Rectal smooth muscle tissue (tissue), 1 donor: ENCODE results near the gene MEGF11.

Experiments
- H3K27ac ChIP-seq: one replicate; pipeline ENCODE4 v1.7.0; 2013; ENCODE audit warnings: low read depth, low read length, inconsistent platforms
- H3K27me3 ChIP-seq: one replicate; pipeline ENCODE4 v1.7.0; 2013; ENCODE audit warnings: low read length; ENCODE audit not compliant: control insufficient read depth, insufficient read depth
- H3K36me3 ChIP-seq: one replicate; pipeline ENCODE4 v1.7.0; 2013; ENCODE audit warnings: low read length; ENCODE audit not compliant: control insufficient read depth, insufficient read depth
- H3K4me1 ChIP-seq: one replicate; pipeline ENCODE4 v1.7.0; 2013; ENCODE audit warnings: low read length; ENCODE audit not compliant: control insufficient read depth, insufficient read depth
- H3K4me3 ChIP-seq: one replicate; pipeline ENCODE4 v1.7.0; 2013; ENCODE audit warnings: low read length
- H3K9ac ChIP-seq: one replicate; pipeline ENCODE4 v1.7.0; 2013; ENCODE audit warnings: low read length

MEGF11 gene

DNA sequence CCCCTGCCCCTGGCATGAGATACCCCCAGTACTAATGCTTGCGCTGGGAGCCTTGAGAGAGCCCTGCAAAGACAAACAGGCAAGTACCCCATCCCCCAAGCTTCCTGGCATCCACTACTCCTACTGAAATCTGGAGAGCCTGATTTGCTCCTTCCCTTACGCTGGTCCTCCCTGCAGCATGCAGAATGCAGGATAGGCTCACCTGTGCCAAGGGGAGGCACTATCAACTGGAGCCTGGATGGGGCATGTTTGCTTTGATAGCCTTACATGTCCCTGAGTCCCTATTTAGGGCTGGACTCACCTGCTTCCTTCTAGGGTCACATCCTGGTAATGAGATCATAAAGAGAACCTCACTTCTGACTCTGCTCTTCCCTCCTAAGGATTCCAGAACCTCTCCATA, 341.3 kb downstream of the MEGF11 start:
- H3K4me1 ChIP-seq = no peaks in the 10 kb centered on the region
- peaks cover 3% of the 10 kb centered on the region for H3K36me3 ChIP-seq
- H3K27ac ChIP-seq = no peak overlapping the region
- H3K9ac ChIP-seq = no peak overlapping the region
- no peak overlapping the region for H3K4me3 ChIP-seq
- no peaks in the 10 kb centered on the region for H3K27me3 ChIP-seq

DNA sequence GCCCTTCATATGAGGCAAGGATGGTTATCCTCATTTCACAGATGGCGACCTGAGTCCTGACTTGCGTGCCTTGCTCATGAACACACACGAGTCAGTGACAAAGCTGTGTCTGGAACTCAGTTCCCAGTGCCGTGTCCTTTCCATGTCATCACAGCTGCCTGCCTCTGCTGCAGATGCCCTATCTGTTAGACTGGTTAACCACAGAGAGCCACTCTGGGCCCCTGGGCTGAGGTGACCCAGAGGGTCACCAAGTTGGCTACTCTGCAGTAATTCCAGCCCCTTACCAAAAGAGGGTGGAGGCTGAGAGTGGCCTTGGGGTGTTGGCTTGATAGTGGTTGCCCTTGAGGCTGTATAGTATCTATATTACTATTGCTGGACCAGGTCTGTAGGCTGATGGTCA, 343.2 kb downstream of the MEGF11 start:
- Histone ChIP-seq H3K9ac (no peak overlapping the region), H3K36me3 (peaks cover 3% of the 10 kb centered on the region), H3K27ac (no peak overlapping the region), H3K4me1 (no peaks in the 10 kb centered on the region), H3K27me3 (no peaks in the 10 kb centered on the region), H3K4me3 (no peak overlapping the region)

DNA sequence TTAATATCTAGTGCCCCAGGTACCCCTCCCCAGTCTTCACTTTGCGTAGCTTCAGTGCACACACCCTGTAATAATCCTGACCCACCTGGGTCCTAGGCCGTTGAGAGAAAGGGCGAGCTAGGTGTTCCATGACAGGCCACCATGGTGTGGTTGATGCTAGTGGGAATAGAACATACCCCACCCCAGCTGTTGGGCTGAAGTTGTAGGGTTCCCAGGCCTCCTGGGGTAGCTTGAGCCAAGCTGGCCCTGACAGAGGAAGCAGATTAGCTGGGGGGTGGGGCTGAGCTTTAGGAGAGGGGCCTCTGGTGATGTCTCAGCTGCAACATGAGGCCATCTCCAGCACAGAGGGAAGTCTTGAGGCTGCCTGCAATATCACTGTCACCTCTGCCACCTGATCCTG, 343.7 kb downstream of the MEGF11 start:
- Histone ChIP-seq H3K27me3 (no peaks in the 10 kb centered on the region), H3K4me1 (no peaks in the 10 kb centered on the region), H3K27ac (no peak overlapping the region), H3K9ac (no peak overlapping the region), H3K4me3 (no peak overlapping the region), H3K36me3 (peaks cover 3% of the 10 kb centered on the region)

DNA sequence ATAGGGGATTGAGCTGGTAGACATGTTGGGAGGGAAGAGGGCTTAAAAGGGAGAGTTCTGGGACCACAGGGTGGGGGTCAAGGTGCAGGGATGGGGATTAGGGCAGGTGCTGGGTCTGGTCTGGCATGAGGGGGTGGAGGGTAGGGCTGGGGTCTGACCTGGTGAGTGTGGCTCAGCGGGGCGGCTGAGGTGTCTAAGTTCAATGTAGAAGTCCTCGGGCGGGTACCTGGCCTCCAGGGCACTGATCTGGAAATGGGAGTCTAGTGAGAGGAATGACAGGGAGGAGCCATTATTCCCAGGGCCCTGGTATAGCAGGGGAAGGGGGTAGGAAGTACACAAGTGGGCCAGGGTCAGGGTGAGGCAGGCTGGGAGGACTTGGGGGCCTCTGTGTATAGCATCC, 344.7 kb downstream of the MEGF11 start:
- Histone ChIP-seq H3K4me1 (no peaks in the 10 kb centered on the region), H3K9ac (no peak overlapping the region), H3K36me3 (peaks cover 3% of the 10 kb centered on the region)

DNA sequence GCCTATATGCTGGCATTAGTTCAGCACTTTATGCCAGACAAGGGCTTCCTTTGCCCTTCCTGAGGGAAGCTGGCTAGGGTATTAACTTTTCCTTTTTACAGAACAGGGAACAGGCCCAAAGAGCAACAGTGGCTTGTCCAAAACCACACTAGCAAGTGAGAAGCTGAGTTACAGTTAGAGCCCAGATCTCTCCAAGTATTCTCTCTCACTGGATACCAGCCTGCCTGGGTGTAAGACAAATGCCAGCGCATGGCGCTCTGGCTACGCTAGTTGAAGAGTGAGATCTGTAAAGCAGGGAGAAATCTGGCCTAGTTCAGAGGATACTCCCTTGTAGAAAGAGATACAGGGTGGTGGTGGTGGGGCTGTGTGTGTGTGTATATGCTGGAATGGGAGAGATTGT, 345.9 kb downstream of the MEGF11 start:
- Histone ChIP-seq H3K36me3 (peaks cover 3% of the 10 kb centered on the region), H3K27ac (no peak overlapping the region), H3K27me3 (no peaks in the 10 kb centered on the region), H3K4me3 (no peak overlapping the region), H3K4me1 (no peaks in the 10 kb centered on the region), H3K9ac (no peak overlapping the region)

More for the DNA sequence above, 344.7 kb downstream of the MEGF11 start:
- H3K4me3 ChIP-seq = no peak overlapping the region
- no peak overlapping the region for H3K27ac ChIP-seq
- no peaks in the 10 kb centered on the region for H3K27me3 ChIP-seq

DNA sequence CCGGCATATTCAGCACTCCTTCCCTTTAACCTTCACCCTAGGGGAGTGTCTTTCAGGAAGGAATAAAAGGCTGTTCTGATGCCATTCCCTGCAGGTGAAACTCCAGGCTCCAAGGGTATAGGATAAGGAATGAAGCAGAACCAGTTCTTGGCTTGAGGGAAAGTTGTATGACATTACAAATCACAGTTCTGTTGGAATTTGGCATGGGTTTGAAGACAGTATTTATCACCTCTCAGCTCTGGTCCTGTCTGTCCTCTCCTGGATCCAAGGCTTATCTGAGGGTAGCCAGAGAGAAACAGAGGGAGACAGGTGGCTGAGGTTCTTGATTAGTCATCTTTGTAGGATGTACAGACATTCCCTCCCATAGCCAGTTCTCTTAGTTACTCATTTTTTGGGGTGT, 347.2 kb downstream of the MEGF11 start:
- H3K36me3 ChIP-seq = peaks cover 3% of the 10 kb centered on the region
- H3K4me3 ChIP-seq = no peak overlapping the region
- no peaks in the 10 kb centered on the region for H3K4me1 ChIP-seq
- no peak overlapping the region for H3K27ac ChIP-seq
- no peak overlapping the region for H3K9ac ChIP-seq
- no peaks in the 10 kb centered on the region for H3K27me3 ChIP-seq

DNA sequence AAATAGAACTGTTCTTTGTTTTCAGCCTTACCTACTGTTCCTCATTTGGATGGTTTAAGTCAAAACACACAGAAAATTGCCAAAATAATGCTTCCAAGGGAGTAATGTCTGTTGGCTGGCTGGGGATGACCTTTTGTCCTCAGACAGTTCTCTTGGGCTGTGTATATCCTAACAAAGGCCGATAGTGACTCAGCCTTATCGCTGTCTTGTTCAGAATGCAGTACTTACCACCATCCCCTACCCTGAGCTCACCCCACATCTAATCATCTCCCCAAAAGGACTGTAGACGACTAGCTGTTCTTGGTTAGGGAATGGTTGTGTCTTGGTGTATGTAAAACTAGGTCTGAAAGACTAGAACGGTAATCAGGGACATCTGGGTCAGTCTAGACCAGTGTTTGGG, 349.2 kb downstream of the MEGF11 start:
- no peaks in the 10 kb centered on the region for H3K4me1 ChIP-seq
- no peak overlapping the region for H3K4me3 ChIP-seq
- no peak overlapping the region for H3K9ac ChIP-seq
- no peak overlapping the region for H3K27ac ChIP-seq
- H3K36me3 ChIP-seq = no peaks in the 10 kb centered on the region
- H3K27me3 ChIP-seq = no peaks in the 10 kb centered on the region

DNA sequence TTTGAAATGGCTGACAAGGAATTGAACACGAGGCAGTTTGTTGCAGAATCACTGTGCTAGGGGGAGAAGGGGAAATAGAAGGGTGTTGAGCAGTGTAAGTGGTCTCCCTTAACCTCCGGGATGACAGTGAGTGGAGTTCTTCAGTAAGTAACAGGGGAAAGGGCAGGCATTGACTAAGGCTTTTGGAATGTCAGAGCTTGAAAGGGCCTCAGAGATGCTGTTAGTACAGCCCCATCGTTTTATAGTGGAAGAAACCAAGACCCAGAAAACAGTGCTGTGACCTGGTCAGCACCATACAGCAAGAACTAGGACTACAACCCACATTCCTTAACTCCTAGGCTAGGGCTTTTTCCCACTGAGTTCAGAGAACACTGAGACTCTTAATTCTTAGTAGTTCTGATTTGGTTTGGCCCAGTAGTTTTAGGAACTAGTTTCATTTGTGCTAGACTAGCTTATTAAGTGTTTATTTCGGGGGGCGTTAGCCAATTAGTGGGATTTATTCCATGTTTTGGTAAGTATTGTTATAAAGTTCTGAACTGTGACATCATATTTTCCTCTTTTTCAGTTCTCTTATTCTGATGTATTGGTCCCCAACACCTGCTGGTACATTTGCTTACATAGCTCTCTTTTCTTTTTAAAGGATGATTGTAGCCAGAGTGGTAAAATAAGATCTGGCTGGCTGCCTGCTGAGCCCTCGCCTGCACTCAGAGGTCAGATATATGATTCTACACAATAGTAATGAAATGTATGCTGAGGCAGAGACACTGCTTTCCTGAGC, 350.1 kb downstream of the MEGF11 start:
- no peak overlapping the region for H3K9ac ChIP-seq
- no peaks in the 10 kb centered on the region for H3K4me1 ChIP-seq
- no peaks in the 10 kb centered on the region for H3K36me3 ChIP-seq
- no peak overlapping the region for H3K27ac ChIP-seq
- H3K27me3 ChIP-seq = no peaks in the 10 kb centered on the region
- no peak overlapping the region for H3K4me3 ChIP-seq

DNA sequence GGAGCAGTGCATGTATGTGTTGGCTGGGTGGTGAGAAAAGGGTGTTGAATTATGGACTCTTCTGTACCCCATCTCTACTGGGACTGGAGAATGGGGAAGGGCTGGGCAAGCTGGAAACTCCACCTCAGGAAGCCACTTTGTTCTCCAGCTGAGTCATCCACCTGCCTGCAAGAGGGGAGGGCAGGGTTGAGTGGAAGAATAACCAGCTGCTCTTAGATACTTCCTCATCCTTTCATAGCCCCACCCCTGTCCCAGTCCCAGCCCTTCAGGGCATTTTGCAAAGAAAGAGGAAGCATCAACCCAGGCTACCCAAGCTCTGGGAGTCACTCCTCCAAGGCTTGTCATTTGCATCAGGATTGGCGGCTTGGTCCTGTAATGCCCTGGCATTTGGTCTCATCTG, 351.2 kb downstream of the MEGF11 start:
- Histone ChIP-seq H3K27ac (no peak overlapping the region), H3K4me1 (no peaks in the 10 kb centered on the region), H3K9ac (no peak overlapping the region), H3K27me3 (no peaks in the 10 kb centered on the region), H3K36me3 (no peaks in the 10 kb centered on the region), H3K4me3 (no peak overlapping the region)

DNA sequence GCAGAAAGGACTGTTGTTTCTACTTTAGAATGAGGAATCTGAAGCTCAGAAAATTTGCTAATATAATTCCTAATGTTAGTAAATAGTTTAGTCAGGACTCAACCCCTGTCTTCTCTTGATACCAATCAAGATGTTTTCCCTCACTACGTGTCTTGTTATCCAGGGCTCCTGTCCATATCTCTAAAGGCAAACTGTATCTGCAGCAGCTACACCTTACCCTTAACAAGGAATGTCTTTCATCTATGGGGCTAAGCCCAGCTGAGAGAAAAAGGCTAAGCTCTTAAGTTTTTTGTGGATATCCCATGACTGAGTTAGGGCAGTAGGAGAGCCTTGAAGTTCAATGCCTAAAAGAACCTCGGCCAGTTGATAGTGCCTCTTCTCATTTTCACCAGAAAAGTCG, 351.7 kb downstream of the MEGF11 start:
- no peak overlapping the region for H3K9ac ChIP-seq
- H3K27me3 ChIP-seq = no peaks in the 10 kb centered on the region
- no peaks in the 10 kb centered on the region for H3K36me3 ChIP-seq
- no peaks in the 10 kb centered on the region for H3K4me1 ChIP-seq
- no peak overlapping the region for H3K4me3 ChIP-seq
- no peak overlapping the region for H3K27ac ChIP-seq

DNA sequence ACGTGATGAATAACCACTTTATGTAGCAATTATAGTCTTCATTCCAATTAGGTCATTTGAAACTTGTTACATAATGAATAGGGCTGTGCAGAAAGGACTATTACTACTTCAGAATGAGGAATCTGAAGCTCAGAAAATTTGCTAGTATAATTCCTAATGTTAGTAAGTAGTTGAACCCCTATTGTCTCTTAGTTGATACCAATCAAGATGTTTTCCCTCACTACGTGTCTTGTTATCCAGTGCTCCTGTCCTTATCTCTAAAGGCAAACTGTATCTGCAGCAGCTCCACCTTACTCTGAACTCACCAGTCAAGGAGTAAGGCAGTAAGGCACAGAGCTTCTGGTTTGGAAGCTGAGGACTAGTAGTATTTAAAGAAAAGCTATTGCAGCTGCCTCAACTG, 352.2 kb downstream of the MEGF11 start:
- no peak overlapping the region for H3K27ac ChIP-seq
- no peaks in the 10 kb centered on the region for H3K27me3 ChIP-seq
- no peak overlapping the region for H3K9ac ChIP-seq
- no peaks in the 10 kb centered on the region for H3K36me3 ChIP-seq
- H3K4me3 ChIP-seq = no peak overlapping the region
- H3K4me1 ChIP-seq = no peaks in the 10 kb centered on the region

DNA sequence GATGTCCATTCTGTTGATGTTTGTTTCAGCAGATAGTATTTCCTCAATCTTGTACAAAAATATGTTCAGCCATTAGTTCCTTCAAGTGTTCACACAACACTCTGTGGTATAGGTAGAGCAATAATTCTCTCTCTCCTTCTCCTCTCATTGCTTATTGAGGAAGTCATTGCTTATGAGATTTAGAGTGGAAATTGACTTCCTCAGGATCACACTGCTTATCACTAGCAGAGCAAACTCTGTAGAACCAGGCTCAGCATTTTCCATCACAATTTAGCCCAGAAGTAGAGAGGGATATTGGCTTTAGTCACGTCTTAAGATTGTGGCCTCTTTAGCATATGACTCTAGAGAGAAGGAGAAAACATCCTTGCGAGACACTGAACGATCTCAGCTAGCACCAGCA, 353.1 kb downstream of the MEGF11 start:
- Histone ChIP-seq H3K4me1 (no peaks in the 10 kb centered on the region), H3K36me3 (no peaks in the 10 kb centered on the region), H3K27ac (no peak overlapping the region), H3K4me3 (no peak overlapping the region), H3K9ac (no peak overlapping the region), H3K27me3 (no peaks in the 10 kb centered on the region)

DNA sequence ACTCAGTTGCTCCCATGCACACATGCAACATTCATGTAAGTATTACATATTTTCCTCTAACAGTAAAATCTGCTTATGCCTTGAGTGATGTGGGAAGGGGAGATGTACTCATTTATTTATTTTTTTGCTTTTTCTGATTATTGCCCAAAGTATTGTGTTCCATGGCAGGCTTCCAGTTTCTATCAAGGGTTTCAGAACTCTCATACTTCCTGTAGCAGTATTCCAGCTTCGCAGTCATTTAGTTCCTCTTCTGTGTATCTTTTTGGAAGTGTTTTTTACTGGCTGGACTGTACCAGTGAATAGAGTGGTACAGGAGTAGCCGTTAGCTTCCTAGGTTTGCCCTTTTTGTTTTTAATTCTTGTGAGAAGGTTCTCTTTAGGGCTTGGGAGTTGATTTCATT, 357.3 kb downstream of the MEGF11 start:
- H3K4me3 ChIP-seq = no peak overlapping the region
- H3K36me3 ChIP-seq = no peaks in the 10 kb centered on the region
- no peaks in the 10 kb centered on the region for H3K27me3 ChIP-seq
- H3K4me1 ChIP-seq = no peaks in the 10 kb centered on the region
- no peak overlapping the region for H3K27ac ChIP-seq
- H3K9ac ChIP-seq = no peak overlapping the region
